ENCODE measurements around the gene SUPT3H. TPM values are rescaled to one million over a fixed set of nuclear protein-coding genes. Genes with fewer than 3 reads are reported as not detected.

SUPT3H gene
- total and polyA plus RNA-seq, 2 of the 8 experiments (the other 6 are each of a cell fraction or from before 2014, with no cell fraction given), result 18.8 to 23.0 TPM

GRCh38 chr6:45012687-45013086 is 365.0 kb downstream of the SUPT3H start:
- Histone ChIP-seq H3K9me3 (ENCODE audit: insufficient read depth in 2 of 2, low read depth in 1 of 2, low read length in 1 of 2) (no peaks in the 10 kb centered on the region), H3K4ac (replicated peaks; ENCODE audit: insufficient read length, low read depth, low read length) (no peak overlapping the region), H3K27me3 (replicated peaks in 1 of 4; ENCODE audit: control insufficient read depth in 3 of 4, extremely low read depth in 1 of 4, insufficient read depth in 3 of 4, low read length in 3 of 4) (peaks cover 0 to 1% (median 0%) of the 10 kb centered on the region in 4 experiments; a peak in 1 of 7 replicates), H2AFZ (ENCODE audit: low read length) (no peak overlapping the region), H3K9ac (replicated peaks in 1 of 4; ENCODE audit: extremely low read depth in 1 of 4, low read depth in 3 of 4, low read length in 3 of 4) (no peak overlapping the region), H3K4me3 (ENCODE audit: extremely low read depth in 1 of 4, insufficient read depth in 2 of 4, low read depth in 3 of 4, low read length in 4 of 4) (no peak overlapping the region), H3K56ac (replicated peaks; ENCODE audit: insufficient read length, low read depth, low read length) (no peak overlapping the region), H3K27ac (ENCODE audit: low read depth, low read length) (no peak overlapping the region), H3K18ac (ENCODE audit: extremely low read depth, low read length) (no peak overlapping the region), H3K36me3 (ENCODE audit: control insufficient read depth in 2 of 4, insufficient read depth in 4 of 4, low read length in 3 of 4) (no peaks in the 10 kb centered on the region; a peak in 1 of 8 replicates), H3K23ac (ENCODE audit: insufficient read length) (no peak overlapping the region), H2AK5ac (ENCODE audit: low read depth, low read length) (no peak overlapping the region), H3K14ac (ENCODE audit: insufficient read length) (no peak overlapping the region), H3K4me2 (ENCODE audit: insufficient read depth in 1 of 2, low read depth in 2 of 2, low read length in 2 of 2) (no peak overlapping the region), H2BK12ac (ENCODE audit: low read depth, low read length) (no peak overlapping the region), H2BK15ac (ENCODE audit: low read length) (no peak overlapping the region), H3K79me1 (ENCODE audit: low read depth, low read length) (no peaks in the 10 kb centered on the region), H4K8ac (ENCODE audit: extremely low read depth, insufficient read depth, low read length) (no peak overlapping the region), H2BK120ac (replicated peaks; ENCODE audit: low read depth, low read length) (no peak overlapping the region), H4K20me1 (replicated peaks in 1 of 2; ENCODE audit: control insufficient read depth in 1 of 2, insufficient read depth in 2 of 2, low read length in 2 of 2) (no peaks in the 10 kb centered on the region), H3K23me2 (ENCODE audit: low read depth, low read length) (no peaks in the 10 kb centered on the region), H2BK20ac (ENCODE audit: low read length) (no peak overlapping the region), H4K5ac (ENCODE audit: insufficient read length, low read depth, low read length) (no peak overlapping the region), H4K91ac (replicated peaks; ENCODE audit: insufficient read length, low read length) (no peak overlapping the region), H3K4me1 (replicated peaks in 1 of 4; ENCODE audit: control insufficient read depth in 3 of 4, insufficient read depth in 4 of 4, low read length in 3 of 4) (no peaks in the 10 kb centered on the region), H2BK5ac (ENCODE audit: low read depth, low read length) (no peak overlapping the region), H3K79me2 (ENCODE audit: control insufficient read depth in 1 of 2, insufficient read depth in 2 of 2, low read length in 2 of 2) (no peaks in the 10 kb centered on the region)
- POLR2A ChIA-PET (ENCODE audit: partially characterized antibody), result no interaction called here
- DNase-seq (ENCODE audit: low read depth in 1 of 2, low spot score in 2 of 2) (no peak), FAIRE-seq (no peak)
- CTCF ChIA-PET (ENCODE audit: partially characterized antibody), result interaction anchor here (0.9 kb wide), 1 partner anchor 341 kb away, joined by 3 read pairs; no protein-coding TSS in a partner anchor
- TF ChIP-seq HDAC2 (IDR thresholded peaks at IDR 0.05; ENCODE audit: borderline replicate concordance in 1 of 2, low read depth in 2 of 2, low read length in 2 of 2) (no peak), JUND (IDR thresholded peaks at IDR 0.05; ENCODE audit: low read length) (no peak)
